HG03039 (cell line): ENCODE measurements around the gene ZNF10.

Experiments used
- ATAC-seq: cut with Tn5 transposase; IDR thresholded peaks from one replicate; pipeline ENCODE4 v1.9.1; 2021; ENCODE audit warnings: mild to moderate bottlenecking, moderate library complexity; ENCODE audit not compliant: unreplicated experiment

ZNF10 gene

GRCh38 chr12:133192847-133193246, 62.4 kb downstream of the ZNF10 start:
- no peak for ATAC-seq

- ATAC-seq, result no peak
These were observed 71.5 kb downstream of the ZNF10 start for GRCh38 chr12:133201888-133202287.

- ATAC-seq, result no peak
These were observed 72.3 kb downstream of the ZNF10 start for GRCh38 chr12:133202493-133203343.

GRCh38 chr12:133203344-133204263, 73.2 kb downstream of the ZNF10 start:
- no peak for ATAC-seq

- ATAC-seq, result no peak
These were observed 73.8 kb downstream of the ZNF10 start for GRCh38 chr12:133204264-133204603.

GRCh38 chr12:133206390-133206789, 76.0 kb downstream of the ZNF10 start:
- no peak for ATAC-seq
